Ramos (cell line): ENCODE data around the gene NPS.

ENCODE experiments used
- in situ Hi-C: fragments of 300-500 bp; cut with MboI; formaldehyde crosslinking; loops from one replicate; pipeline ENCODE4 v1.14.3; 2022; ENCODE audit warnings: low sequenced_read_pairs; ENCODE audit not compliant: unreplicated experiment

Gene NPS, protein sequence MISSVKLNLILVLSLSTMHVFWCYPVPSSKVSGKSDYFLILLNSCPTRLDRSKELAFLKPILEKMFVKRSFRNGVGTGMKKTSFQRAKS

DNA sequence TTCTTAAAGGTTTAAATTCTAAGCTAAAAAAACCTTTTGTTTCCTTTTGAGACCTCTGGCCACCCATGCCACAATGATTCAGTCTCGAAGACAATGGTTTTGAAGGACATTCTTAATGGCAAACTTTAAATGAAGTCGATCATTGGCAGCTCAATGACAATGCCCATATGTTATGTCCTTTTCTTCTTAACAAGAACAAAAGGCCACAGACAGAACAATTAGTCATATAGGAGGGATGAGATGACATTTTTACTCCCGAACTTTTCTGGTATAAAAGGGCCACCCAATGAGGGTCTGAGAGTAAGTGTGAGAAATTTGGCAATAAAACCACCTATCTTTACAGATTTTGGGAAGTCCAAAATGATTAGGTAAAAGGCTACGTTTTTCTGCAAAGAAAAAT, at the start of gene NPS:
Gene NPS (plus strand): TSS at position 301 of the 400 bp plus-strand sequence. CDS start 60 bp downstream, at position 361.
- in situ Hi-C loops, result no loop called here

DNA sequence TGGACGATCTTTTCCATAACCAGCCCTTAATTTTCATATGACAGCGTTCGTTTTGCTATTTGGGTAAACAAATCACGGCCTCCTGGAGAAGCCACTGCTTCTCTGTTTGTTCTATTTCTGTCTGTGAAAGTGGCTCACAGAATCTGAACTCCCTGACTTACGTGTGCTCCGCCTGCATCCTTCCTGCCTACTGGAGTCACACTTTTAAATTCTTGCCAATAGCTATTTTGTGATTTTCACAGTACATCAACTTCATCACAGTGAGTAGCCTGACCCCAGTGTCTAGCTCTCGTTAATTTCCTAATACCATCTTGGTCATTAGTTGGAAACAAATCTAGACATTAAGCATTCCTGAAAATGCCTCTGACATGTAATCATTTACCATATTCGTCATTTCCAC, 49.0 kb upstream of the NPS start:
- in situ Hi-C loops, result no loop called here

DNA sequence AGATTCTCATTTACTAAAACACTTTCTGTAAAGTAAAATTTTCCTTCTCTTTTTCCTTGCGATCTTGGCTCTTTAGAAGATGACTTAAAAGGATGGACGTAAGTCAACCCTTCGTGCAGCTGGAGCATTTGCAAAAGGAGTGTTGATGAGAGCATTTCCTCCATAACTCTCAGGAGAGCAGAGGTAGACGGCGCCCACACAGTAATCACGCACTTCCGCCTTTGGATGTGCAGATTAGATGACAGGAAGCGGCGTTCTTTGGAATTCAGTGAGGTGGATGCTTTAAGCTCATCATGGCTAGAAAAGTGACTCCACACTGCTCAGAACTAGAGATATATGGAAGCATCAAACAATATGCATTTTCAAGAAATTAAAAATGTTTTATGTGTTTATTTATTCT, 43.0 kb upstream of the NPS start:
- in situ Hi-C loops, result no loop called here

DNA sequence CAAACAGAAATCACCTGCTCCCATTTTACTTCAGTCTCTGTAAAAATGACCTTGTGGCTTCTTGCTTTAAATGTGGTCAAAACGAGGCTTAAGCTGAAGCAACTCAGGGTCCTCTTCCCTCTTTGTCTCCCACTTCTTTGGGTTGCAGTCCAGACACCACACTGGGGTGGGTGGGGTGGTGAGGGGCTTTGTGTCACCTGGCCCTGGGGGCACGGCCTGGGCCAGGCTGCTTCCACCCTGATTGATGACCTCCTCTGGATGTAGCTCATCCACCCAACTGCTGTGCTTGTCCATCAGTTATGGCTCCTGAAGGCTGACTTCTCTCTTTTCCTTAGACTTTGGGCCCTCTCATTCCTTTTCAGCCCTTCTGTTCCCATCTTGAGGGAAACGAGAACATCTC, 26.8 kb upstream of the NPS start:
- in situ Hi-C loops, result no loop called here

DNA sequence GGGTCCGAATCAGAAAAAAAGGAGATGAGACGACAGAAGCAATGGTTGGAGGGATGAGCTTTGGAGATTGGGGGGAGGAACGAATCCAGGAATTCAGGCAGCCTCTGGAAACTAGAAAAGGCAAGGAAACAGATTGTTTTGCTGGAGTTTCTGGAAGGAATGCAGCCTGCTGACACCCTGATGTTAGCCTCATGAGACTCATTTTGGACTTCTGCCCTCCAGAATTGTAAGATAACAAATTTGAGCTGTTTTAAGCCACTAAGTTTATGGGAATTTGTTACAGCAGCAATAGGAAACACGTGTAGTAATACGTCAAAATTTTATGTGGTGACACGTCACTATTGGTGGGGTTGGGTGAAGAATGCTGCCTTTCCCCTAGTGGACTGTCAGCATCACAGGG, 25.6 kb upstream of the NPS start:
- in situ Hi-C loops, result no loop called here

DNA sequence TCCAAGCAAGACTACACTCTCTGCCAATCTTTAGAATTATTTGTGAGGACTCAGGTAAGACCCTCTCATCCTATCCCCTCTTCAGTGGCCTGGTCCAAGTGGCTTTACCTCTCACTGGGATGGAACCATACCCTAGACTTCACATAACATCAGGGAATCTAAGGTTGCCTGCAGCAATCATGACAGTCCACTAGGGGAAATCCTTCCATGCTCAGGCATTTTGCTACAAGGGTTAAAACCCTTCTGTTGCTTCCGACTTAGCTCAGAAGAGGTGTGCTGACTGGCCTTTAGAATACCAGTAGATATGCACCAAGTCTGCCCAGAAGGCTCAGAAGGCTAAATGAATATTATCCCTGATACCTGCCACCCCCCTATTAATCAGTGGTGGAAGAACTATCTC, 24.9 kb upstream of the NPS start:
- in situ Hi-C loops, result no loop called here

DNA sequence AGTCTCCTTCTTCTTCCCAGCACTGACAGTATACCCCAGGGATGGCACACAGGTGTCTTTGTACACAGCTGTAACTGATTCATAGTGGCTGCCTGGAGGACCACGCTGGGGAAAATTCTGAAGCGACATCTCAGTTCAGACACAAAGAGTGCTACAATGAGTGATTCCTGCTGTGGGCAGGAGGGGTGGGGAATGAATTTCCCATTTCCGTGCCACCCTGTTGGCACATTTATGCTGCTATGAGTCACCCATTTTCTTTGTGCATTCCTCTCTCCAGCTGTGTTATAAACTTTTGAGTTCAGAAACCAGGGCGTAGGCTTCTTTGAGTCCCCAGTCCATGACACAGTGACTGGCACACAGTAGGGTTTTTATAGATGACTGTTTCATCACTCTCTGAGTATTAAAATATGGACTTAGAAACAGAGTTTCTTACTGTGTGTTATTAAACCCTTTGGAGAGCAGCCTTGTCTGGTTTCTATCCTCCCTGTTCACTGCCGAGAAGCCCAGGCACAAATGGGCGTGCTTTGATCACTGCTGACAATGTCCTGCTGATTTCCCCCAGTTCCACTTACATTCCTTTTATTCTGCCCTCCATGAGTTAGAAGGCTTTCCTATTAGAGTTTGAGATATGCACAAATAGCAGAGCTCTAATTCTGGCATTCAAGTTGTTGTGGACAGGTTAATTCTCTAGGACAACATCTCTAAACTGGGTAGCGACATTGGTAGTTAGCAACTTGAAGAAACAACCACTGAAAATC, 24.0 kb upstream of the NPS start:
- in situ Hi-C loops, result no loop called here

DNA sequence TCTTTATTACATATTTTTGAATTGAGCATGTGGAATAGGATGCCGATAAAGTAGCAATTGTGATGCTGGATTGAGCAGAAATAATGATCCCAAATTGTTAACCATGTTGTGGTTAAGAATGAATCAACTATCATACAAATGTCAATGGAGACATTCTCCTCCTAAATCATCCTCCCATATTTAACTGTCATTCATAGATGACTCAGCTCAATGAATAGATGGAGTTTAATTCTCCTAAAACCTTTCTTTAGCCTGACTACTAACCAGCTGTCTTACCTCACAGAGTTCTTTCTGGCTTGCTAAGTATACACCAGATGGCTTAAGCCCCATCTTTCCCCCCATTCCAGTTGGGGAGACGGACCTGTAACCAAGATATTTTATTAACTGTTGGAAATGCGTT, 23.4 kb upstream of the NPS start:
- in situ Hi-C loops, result no loop called here

DNA sequence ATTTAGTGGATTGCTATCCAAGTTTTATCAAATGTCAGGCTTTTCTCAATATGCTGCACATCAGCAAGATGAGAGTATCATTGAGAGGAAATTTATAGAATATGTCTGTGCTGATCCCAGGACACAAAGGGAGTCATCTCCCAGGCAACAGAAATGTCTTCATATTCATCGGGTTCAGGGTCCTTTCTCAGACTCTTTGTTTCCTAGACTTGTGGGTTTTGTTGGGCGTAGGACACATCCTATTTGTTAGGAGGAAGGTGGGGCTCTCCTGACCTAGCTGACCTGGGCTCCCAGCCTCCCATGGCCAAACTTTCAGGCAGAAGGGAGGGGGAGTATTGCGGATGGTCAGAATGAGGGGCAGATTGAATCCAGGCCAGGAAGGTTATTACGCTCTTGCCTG, 22.9 kb upstream of the NPS start:
- in situ Hi-C loops, result no loop called here

DNA sequence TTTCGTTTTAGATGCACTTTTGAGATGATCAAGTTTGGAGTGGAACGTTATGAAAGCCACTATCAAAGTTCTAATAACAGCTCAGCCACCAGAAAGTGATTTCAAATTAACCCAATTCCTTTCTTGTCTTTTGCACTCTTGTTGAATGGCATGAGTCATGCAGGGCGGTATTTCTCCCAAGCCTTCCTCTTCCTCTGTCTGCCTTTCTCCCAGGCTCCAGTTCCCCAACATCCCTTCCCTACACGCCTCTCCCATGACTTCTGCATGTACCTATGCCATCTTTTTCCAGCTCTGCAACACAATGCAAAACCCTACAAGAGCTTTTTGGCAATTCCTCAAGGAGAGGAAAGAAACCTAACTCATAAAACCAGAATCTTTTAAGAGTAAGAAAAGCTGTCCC, 21.8 kb upstream of the NPS start:
- in situ Hi-C loops, result no loop called here

DNA sequence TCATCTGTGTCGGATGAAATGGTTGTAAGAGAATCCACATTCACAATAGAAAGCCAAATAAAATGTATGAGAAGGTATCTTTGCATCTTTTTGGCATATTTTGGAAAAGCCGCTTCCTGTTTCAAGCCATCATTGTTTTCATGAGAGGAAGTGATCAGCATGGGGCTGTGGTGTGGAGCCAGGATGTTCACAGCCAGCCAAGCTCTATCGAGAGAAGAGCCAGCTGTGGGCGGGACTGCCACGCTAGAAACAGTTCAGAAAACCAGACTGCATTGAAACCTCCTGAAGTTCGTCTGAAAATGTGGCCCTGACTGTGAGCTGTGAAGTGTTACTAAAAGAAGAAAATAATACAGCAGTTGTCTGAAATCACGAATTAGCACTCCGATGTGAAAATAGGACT, 21.2 kb upstream of the NPS start:
- in situ Hi-C loops, result no loop called here

DNA sequence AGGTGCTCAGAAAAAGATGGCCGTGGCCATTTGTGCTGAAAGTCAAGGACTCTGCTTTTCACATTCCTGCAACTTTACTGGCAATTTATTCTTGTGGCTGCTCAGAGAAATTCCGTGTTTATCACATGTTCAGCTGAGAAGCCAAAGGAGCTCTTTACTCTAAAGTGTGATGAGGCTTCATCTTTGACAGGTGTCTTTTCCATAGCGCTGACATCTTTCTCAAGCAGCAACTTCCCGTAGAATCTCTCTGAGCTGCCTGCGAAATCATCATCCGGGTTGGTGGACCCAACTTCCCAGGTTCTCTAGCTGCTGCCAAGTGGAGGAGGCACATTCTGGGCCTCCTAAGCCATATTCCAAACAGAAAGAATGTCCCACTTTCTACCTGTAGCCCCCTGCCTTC, 16.9 kb upstream of the NPS start:
- in situ Hi-C loops, result no loop called here

DNA sequence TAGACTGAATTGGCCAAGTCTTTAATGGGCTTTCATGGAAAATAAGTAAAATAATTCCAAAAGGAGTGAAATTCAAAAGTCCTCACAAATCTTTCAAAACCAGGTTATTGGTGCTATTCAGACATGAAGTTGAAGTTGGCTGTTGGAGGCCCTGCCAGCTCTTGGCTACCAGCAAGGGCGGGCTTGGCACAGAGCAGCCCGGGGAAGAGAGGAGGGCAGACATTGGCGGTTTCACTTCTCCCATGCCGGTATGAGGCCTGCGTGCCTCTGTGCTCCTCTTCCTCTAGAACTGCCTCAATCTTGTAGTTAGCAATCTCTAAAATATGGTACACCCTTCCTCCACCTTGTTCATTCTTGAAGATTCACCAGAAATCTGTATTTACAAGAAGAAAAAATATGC, 16.4 kb upstream of the NPS start:
- in situ Hi-C loops, result no loop called here

DNA sequence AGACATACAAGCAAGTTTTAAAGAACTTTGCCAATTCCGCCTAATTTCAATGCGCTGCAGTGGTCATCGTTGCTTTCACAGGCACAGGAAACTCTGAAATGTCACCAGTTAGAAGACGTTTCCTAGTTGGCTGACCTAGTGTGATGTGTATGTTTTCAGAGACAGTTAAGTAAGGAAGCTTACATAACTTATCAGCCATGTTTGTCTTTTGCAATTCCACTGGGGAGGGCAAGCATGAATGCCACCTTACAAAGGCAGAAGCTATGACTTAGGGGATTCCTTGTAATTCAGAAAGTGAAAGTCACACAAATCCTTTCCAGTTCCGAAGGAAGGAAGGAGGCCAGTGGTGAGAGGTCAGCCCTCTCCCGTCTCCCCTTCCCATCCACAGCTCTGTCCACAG, 15.0 kb upstream of the NPS start:
- in situ Hi-C loops, result no loop called here

DNA sequence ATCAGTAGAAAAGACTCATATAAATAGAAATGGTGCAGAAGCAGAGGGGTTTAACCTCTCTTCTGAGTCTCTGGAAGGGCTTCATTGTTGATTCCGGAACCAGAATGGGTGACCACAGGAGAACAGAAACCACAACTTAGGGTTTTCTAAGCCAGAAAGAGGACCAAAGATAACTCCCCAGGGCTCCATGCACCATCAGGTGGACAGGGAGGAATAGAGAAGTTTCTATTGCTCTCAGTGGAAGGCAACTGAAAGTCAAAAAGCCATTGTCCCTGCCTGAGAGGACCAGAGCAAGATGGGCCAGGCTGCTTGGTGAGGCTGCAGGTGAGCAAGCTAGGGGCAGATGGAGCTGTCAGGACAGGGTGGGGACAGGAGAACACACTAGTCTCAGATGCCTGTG, 14.6 kb upstream of the NPS start:
- in situ Hi-C loops, result no loop called here

DNA sequence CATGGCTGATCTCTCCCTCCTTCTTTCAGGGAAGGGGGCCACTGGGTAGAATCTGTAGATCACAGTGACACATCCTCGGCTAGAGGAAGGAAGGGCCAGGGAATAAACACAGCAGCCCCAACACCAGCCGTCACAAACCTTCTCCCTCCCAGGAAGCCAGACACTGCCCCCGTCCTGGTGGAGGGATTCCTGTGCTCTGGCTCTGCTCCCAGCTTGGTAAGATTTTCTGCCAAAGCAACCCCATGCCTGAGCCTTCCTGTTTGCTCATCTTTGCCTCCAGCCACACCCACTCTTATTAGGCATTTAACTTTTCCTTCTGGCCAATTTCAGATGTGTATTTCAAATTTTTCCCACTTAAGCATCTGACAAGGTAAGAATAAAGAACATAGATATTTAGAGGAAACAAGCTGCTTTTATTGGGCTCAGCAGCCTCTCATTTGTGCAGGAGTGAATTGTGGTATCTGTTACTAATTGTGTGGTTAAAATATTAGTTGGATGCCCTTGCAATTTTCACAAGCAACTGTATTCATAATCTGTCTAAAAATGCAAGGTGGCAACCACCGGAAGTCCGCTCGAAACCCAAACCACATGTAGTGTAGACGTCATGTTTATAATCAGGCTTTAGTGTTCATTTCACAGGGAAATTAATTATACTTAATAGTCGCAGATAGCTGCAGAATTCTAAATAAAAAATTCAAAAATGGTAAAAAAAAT, 13.2 kb upstream of the NPS start:
- in situ Hi-C loops, result no loop called here

DNA sequence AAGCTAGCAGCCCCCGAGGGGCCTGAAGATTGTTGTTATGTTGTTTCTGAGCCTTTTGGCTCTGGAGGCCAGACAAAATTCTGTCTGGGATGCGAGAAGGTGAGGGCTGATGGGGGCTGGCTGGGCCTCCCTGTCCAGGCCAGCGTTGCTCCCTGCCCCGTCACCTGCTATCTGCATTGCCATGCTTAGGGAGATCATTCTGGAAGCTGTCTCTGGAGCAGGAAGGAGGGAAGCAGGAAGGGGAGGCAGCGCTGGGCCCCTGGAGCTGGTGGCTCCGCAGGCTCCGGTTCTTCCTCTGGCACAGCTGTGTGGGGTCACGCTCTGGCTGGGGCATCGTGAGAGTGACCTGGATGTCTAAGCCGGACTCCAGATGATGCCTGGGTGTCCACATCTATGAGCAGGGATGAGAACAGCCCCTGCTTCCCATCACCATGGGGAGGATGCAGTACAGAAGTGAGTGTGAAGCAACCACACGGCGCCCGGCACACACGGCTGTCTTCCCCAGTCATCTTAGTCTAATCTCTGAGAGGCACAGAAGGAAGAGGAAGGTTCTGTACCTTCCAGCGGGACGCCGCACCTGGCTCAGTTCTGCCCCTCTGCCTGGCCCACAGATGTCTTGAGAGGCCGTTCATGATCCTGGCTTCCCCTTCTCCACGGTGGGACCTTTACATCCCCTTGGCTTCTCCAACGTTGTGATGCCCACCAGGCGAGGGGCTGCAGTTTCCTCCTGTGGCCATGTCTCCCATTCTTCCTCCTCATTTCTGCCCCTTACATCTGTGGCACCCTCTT, 11.9 kb upstream of the NPS start:
- in situ Hi-C loops, result no loop called here

DNA sequence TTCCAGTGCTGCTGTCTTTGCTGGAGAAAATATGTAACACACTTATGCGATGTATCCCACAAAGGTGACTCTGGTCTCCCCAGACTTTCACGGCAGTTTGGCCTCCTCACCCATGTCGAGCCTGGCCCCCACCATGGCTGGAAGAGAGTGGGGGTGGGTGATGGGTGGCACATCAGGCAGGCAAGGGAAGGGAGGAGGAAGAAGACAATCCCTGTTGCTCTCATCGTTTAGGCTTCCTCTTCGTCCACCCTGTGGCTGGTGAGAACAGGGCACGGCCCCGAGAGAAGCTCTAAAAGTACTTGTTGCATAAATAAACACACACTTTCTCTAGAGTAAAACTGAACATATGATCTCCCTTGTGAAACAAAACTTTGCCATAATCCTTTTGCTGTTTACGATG, 11.2 kb upstream of the NPS start:
- in situ Hi-C loops, result no loop called here

DNA sequence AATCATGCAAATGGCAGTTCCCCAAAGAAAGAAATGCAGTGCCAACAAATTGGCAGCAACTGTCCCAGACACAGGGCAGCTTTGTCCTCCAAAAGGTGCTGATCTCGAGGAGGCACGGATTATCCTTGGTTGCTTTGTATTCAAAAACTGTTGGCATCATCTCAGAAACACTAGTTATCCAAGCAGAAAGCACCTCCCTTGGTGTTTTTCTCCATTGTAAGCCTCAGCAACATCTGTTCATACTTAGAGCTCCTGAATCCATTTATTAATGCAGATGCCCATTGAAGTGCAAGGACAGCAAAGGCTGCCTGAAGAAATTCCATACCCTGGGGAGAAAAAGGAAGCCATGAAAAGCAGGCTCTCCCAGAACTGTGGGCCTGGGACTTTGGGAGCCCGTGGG, 1.1 kb upstream of the NPS start:
- in situ Hi-C loops, result no loop called here

DNA sequence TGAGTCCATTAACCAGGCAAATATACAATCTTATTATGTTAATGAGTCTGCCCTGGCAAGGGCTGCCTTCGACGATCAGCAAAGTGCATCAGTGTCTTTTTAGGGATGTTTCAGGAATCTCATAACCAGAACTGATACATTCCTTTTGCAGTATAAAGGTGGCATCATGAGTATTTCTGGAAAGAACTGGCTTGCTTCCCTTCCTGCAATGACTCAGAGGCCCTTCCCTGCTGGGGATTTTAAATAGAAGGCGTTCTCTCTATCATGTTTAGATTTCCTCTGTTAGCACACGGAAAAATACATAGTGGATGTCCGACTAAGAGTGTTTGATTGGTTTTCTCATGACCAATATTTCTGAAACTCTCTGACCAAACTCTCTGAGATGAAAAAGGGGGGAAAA, 1.8 kb downstream of the NPS start:
- in situ Hi-C loops, result no loop called here

DNA sequence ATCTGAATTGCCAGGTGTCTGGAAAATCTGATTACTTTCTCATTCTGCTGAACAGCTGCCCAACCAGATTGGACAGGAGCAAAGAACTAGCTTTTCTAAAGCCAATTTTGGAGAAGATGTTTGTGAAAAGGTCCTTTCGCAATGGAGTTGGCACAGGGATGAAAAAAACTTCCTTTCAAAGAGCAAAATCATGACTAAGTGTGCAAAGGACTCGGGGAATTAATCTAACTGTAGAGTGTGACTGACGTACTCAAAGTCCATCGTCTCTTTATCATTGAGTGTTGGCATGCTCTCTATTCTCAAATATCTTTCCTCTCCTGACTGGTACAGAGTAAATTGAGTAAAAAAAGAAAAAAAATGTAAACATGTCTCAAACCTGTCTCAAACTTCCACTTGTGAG, 3.3 kb downstream of the NPS start:
- in situ Hi-C loops, result no loop called here
